Activated CD4-positive, alpha-beta T cell treated with anti-CD3 and anti-CD28 coated beads for 36 hours (primary cell): Measurements from ENCODE around the gene MRPL34. TPM values are rescaled to one million over a fixed set of nuclear protein-coding genes. Genes with fewer than 3 reads are reported as not detected.
A peak's percentile ranks its signal among the peaks of the same experiment; 100 is the strongest.

Experiments used
- ATAC-seq: fragments of 200-7000 bp; cut with Tn5 transposase; one replicate; pipeline ENCODE4 v1.10.0; 2021; ENCODE audit warnings: mild to moderate bottlenecking, moderate library complexity
- CTCF ChIA-PET: fragments of 350-600 bp; sonication (Branson Sonifier 250); formaldehyde crosslinking; loops from one replicate; lab custom pipeline; 2021; ENCODE audit warnings: antibody characterized with exemption; lab: Charles Lee
- POLR2A ChIA-PET: fragments of 350-600 bp; sonication (Branson Sonifier 250); formaldehyde crosslinking; loops from one replicate; lab custom pipeline; 2021; ENCODE audit warnings: antibody characterized with exemption, inconsistent platforms; lab: Charles Lee
- DNase-seq: peaks from one replicate; pipeline ENCODE4 v3.0.0-alpha.2; 2020
- H3K27ac Mint-ChIP-seq: one replicate; pipeline ENCODE4 v1.8.0; 2021; ENCODE audit warnings: mixed read lengths
- H3K27me3 Mint-ChIP-seq: one replicate; pipeline ENCODE4 v1.8.0; 2021; ENCODE audit warnings: mixed read lengths
- H3K36me3 Mint-ChIP-seq: one replicate; pipeline ENCODE4 v1.8.0; 2021; ENCODE audit warnings: low read depth, mixed read lengths
- H3K4me1 Mint-ChIP-seq: one replicate; pipeline ENCODE4 v1.8.0; 2021; ENCODE audit warnings: mixed read lengths
- H3K4me3 Mint-ChIP-seq: one replicate; pipeline ENCODE4 v1.8.0; 2021; ENCODE audit warnings: mild to moderate bottlenecking, moderate library complexity, mixed read lengths
- H3K9me3 Mint-ChIP-seq: one replicate; pipeline ENCODE4 v1.8.0; 2021; ENCODE audit warnings: low read depth, mixed read lengths
- intact Hi-C, 2 experiments: fragments of 100-400 bp; cut with DNase I in 1 of 2; cut with micrococcal nuclease in 1 of 2; formaldehyde crosslinking; loops; one replicate each; pipeline versions ENCODE4 v1.14.2 to v1.15.1; 2022 to 2024; cut with DNase I, micrococcal nuclease
- total RNA-seq, 2 experiments: library from RNA; stranded (reverse); gene quantifications; one replicate each; pipeline ENCODE4 v1.2.3, GENCODE V29; 2021

Gene MRPL34
- total RNA-seq, 2 experiments from 2014 or later = 72.0 to 88.6 TPM

GRCh38 chr19:17335575-17335974 lies 29.9 kb downstream of the MRPL34 start:
- intact Hi-C loops = loop anchor here in 1 of 2 experiments (5.0 kb wide), 1 partner anchor 132 kb away; no protein-coding TSS in a partner anchor
- H3K4me1 Mint-ChIP-seq = peaks cover 28% of the 10 kb centered on the region
- ATAC-seq (no peak), DNase-seq (no peak)
- CTCF ChIA-PET = interaction anchor here (0.6 to 1.2 kb wide), 12 partner anchors 10 to 1231 kb away, joined by 3 to 5 read pairs (median 4); partner anchors contain the start of gene DDA1
- peak overlapping the region; percentile 98 for H3K4me3 Mint-ChIP-seq
- H3K27ac Mint-ChIP-seq = no peak overlapping the region
- POLR2A ChIA-PET = interaction anchor here (0.6 to 2.6 kb wide), 2 partner anchors 11 to 27 kb away, joined by 3 to 11 read pairs; partner anchors contain the start of gene DDA1
- H3K27me3 Mint-ChIP-seq = no peaks in the 10 kb centered on the region
- no peaks in the 10 kb centered on the region for H3K9me3 Mint-ChIP-seq
- peaks cover 11% of the 10 kb centered on the region for H3K36me3 Mint-ChIP-seq

- DNase-seq = peak; percentile 98
- peak within 1 kb of the TSS; percentile 98 for H3K4me3 Mint-ChIP-seq
- intact Hi-C loops = loop anchor here (1.0 to 5.0 kb wide), 10 partner anchors 28 to 262 kb away; partner anchors contain the start of genes DDA1 (in 2 of the 2), BABAM1 (in 1 of the 2), COLGALT1 (in 1 of the 2) and HAUS8 (in 1 of the 2)
- H3K27ac Mint-ChIP-seq = peak within 1 kb of the TSS; percentile 98
- CTCF ChIA-PET = interaction anchor here (0.6 to 1.0 kb wide), 2 partner anchors 11 to 69 kb away, joined by 3 to 5 read pairs; no protein-coding TSS in a partner anchor
- POLR2A ChIA-PET = interaction anchor here (0.7 kb wide), 1 partner anchor 221 kb away, joined by 3 read pairs; no protein-coding TSS in a partner anchor
- ATAC-seq = peak; percentile 89
- peaks cover 14% of the 10 kb centered on the region for H3K36me3 Mint-ChIP-seq
- H3K27me3 Mint-ChIP-seq = no peaks in the 10 kb centered on the region
- H3K4me1 Mint-ChIP-seq = peaks cover 25% of the 10 kb centered on the region
- H3K9me3 Mint-ChIP-seq = no peaks in the 10 kb centered on the region
These were observed 31.4 kb downstream of the MRPL34 start, which contains the start of gene GTPBP3 for GRCh38 chr19:17336872-17337674. Gene GTPBP3 (plus strand): TSS chr19:17337553. CDS start chr19:17337612, 59 bp downstream.

- peak overlapping the region; percentile 98 for H3K27ac Mint-ChIP-seq
- peaks cover 14% of the 10 kb centered on the region for H3K36me3 Mint-ChIP-seq
- ATAC-seq = no peak
- DNase-seq = peak; percentile 66
- ChIA-PET CTCF (no interaction called here), POLR2A (interaction anchor here (0.7 kb wide), 1 partner anchor 220 kb away, joined by 3 read pairs; no protein-coding TSS in a partner anchor)
- H3K9me3 Mint-ChIP-seq = no peaks in the 10 kb centered on the region
- peak overlapping the region; percentile 98 for H3K4me3 Mint-ChIP-seq
- peaks cover 25% of the 10 kb centered on the region for H3K4me1 Mint-ChIP-seq
- no peaks in the 10 kb centered on the region for H3K27me3 Mint-ChIP-seq
- intact Hi-C loops = loop anchor here (1.0 to 5.0 kb wide), 10 partner anchors 29 to 263 kb away; partner anchors contain the start of genes DDA1 (in 2 of the 2), BABAM1 (in 1 of the 2), COLGALT1 (in 1 of the 2) and HAUS8 (in 1 of the 2)
These were observed 32.2 kb downstream of the MRPL34 start for GRCh38 chr19:17337675-17338432.

- Mint-ChIP-seq H3K4me1 (peaks cover 21% of the 10 kb centered on the region), H3K27me3 (no peaks in the 10 kb centered on the region), H3K4me3 (peak overlapping the region; percentile 98), H3K27ac (peak overlapping the region; percentile 98), H3K9me3 (no peaks in the 10 kb centered on the region), H3K36me3 (peaks cover 11% of the 10 kb centered on the region)
- DNase-seq = no peak
- no peak for ATAC-seq
- intact Hi-C loops = loop anchor here in 1 of 2 experiments (5.0 kb wide), 1 partner anchor 129 kb away; no protein-coding TSS in a partner anchor
- CTCF ChIA-PET = no interaction called here
- POLR2A ChIA-PET = no interaction called here
These were observed 32.9 kb downstream of the MRPL34 start for GRCh38 chr19:17338433-17339078.

- intact Hi-C loops = loop anchor here in 1 of 2 experiments (5.0 kb wide), 1 partner anchor 128 kb away; no protein-coding TSS in a partner anchor
These were observed 33.5 kb downstream of the MRPL34 start for GRCh38 chr19:17339088-17339741.

GRCh38 chr19:17340302-17340870 lies 34.7 kb downstream of the MRPL34 start:
- CTCF ChIA-PET = interaction anchor here (0.6 to 1.5 kb wide), 2 partner anchors 48 to 124 kb away, joined by 5 read pairs; no protein-coding TSS in a partner anchor
- Mint-ChIP-seq H3K4me1 (peaks cover 10% of the 10 kb centered on the region), H3K27ac (no peak overlapping the region), H3K27me3 (no peaks in the 10 kb centered on the region), H3K36me3 (peaks cover 15% of the 10 kb centered on the region), H3K9me3 (no peaks in the 10 kb centered on the region), H3K4me3 (no peak overlapping the region)
- no peak for DNase-seq
- POLR2A ChIA-PET = no interaction called here
- intact Hi-C loops = no loop called here
- ATAC-seq = no peak

More at GRCh38 chr19:17339088-17339741, 33.5 kb downstream of the MRPL34 start:
- peaks cover 16% of the 10 kb centered on the region for H3K4me1 Mint-ChIP-seq
- no peaks in the 10 kb centered on the region for H3K9me3 Mint-ChIP-seq
- ChIA-PET POLR2A (no interaction called here), CTCF (no interaction called here)
- peak overlapping the region; percentile 98 for H3K4me3 Mint-ChIP-seq
- DNase-seq = peak; percentile 86
- no peak overlapping the region for H3K27ac Mint-ChIP-seq
- no peak for ATAC-seq
- H3K36me3 Mint-ChIP-seq = peaks cover 15% of the 10 kb centered on the region
- H3K27me3 Mint-ChIP-seq = no peaks in the 10 kb centered on the region

GRCh38 chr19:17340871-17341357 lies 35.2 kb downstream of the MRPL34 start:
- CTCF ChIA-PET = interaction anchor here (1.5 kb wide), 1 partner anchor 48 kb away, joined by 5 read pairs; no protein-coding TSS in a partner anchor

GRCh38 chr19:17341386-17341785 lies 35.7 kb downstream of the MRPL34 start:
- no peak overlapping the region for H3K4me3 Mint-ChIP-seq
- ChIA-PET CTCF (interaction anchor here (1.5 kb wide), 1 partner anchor 49 kb away, joined by 5 read pairs; no protein-coding TSS in a partner anchor), POLR2A (interaction anchor here (0.6 kb wide), 1 partner anchor 33 kb away, joined by 3 read pairs; no protein-coding TSS in a partner anchor)
- peaks cover 11% of the 10 kb centered on the region for H3K4me1 Mint-ChIP-seq
- no peak for DNase-seq
- H3K27ac Mint-ChIP-seq = no peak overlapping the region
- H3K9me3 Mint-ChIP-seq = no peaks in the 10 kb centered on the region
- no peak for ATAC-seq
- peaks cover 15% of the 10 kb centered on the region for H3K36me3 Mint-ChIP-seq
- intact Hi-C loops = no loop called here
- H3K27me3 Mint-ChIP-seq = no peaks in the 10 kb centered on the region

More at GRCh38 chr19:17340871-17341357, 35.2 kb downstream of the MRPL34 start:
- Mint-ChIP-seq H3K27me3 (no peaks in the 10 kb centered on the region), H3K27ac (no peak overlapping the region), H3K4me3 (no peak overlapping the region), H3K9me3 (no peaks in the 10 kb centered on the region), H3K36me3 (peaks cover 15% of the 10 kb centered on the region), H3K4me1 (peaks cover 10% of the 10 kb centered on the region)
- intact Hi-C loops = no loop called here
- ATAC-seq (no peak), DNase-seq (no peak)
- POLR2A ChIA-PET = no interaction called here

GRCh38 chr19:17341845-17342244 lies 36.2 kb downstream of the MRPL34 start:
- H3K27me3 Mint-ChIP-seq = no peaks in the 10 kb centered on the region
- ATAC-seq = no peak
- CTCF ChIA-PET = interaction anchor here (1.5 kb wide), 1 partner anchor 49 kb away, joined by 5 read pairs; no protein-coding TSS in a partner anchor
- no peak for DNase-seq
- peaks cover 10% of the 10 kb centered on the region for H3K4me1 Mint-ChIP-seq
- H3K9me3 Mint-ChIP-seq = no peaks in the 10 kb centered on the region
- POLR2A ChIA-PET = interaction anchor here (0.6 kb wide), 1 partner anchor 34 kb away, joined by 3 read pairs; no protein-coding TSS in a partner anchor
- H3K27ac Mint-ChIP-seq = no peak overlapping the region
- H3K36me3 Mint-ChIP-seq = peaks cover 15% of the 10 kb centered on the region
- intact Hi-C loops = no loop called here
- H3K4me3 Mint-ChIP-seq = no peak overlapping the region
